ENCODE results near the gene CDKN1A. TPM values are rescaled to one million over a fixed set of nuclear protein-coding genes. Genes with fewer than 3 reads are reported as not detected.

Gene CDKN1A
- total RNA-seq, 2 experiments from 2014 or later: 36.7 to 39.5 TPM

- no peak overlapping the region for H3K4me3 Mint-ChIP-seq
- H3K36me3 Mint-ChIP-seq (ENCODE audit: low read depth): no peaks in the 10 kb centered on the region
- POLR2A ChIA-PET: no interaction called here
- H3K9me3 Mint-ChIP-seq: no peaks in the 10 kb centered on the region
- peaks cover 23% of the 10 kb centered on the region for H3K4me1 Mint-ChIP-seq
- no peak for DNase-seq
- peaks cover 39% of the 10 kb centered on the region for H3K27me3 Mint-ChIP-seq
- H3K27ac Mint-ChIP-seq: no peak overlapping the region
- CTCF ChIA-PET: interaction anchor here (0.7 kb wide), 1 partner anchor 10 kb away, joined by 3 read pairs; no protein-coding TSS in a partner anchor
Observed at GRCh38 chr6:36659271-36659670, 19.2 kb upstream of the CDKN1A start.

- POLR2A ChIA-PET: no interaction called here
Observed at GRCh38 chr6:36660771-36661471, 17.6 kb upstream of the CDKN1A start.

GRCh38 chr6:36662380-36662779 lies 16.1 kb upstream of the CDKN1A start:
- CTCF ChIA-PET: interaction anchor here (0.7 to 1.9 kb wide), 7 partner anchors 10 to 601 kb away, joined by 3 to 6 read pairs (median 4); partner anchors contain the start of gene CDKN1A
- DNase-seq: no peak
- no peaks in the 10 kb centered on the region for H3K9me3 Mint-ChIP-seq
- no peak overlapping the region for H3K4me3 Mint-ChIP-seq
- H3K4me1 Mint-ChIP-seq: peaks cover 24% of the 10 kb centered on the region
- POLR2A ChIA-PET: no interaction called here
- peaks cover 22% of the 10 kb centered on the region for H3K27me3 Mint-ChIP-seq
- H3K27ac Mint-ChIP-seq: peak overlapping the region; percentile 21
- no peaks in the 10 kb centered on the region for H3K36me3 Mint-ChIP-seq (ENCODE audit: low read depth)

More at GRCh38 chr6:36660771-36661471, 17.6 kb upstream of the CDKN1A start:
- Mint-ChIP-seq H3K27me3 (peaks cover 27% of the 10 kb centered on the region), H3K4me3 (no peak overlapping the region), H3K4me1 (peaks cover 23% of the 10 kb centered on the region), H3K27ac (no peak overlapping the region), H3K9me3 (no peaks in the 10 kb centered on the region), H3K36me3 (ENCODE audit: low read depth) (no peaks in the 10 kb centered on the region)
- no peak for DNase-seq
- CTCF ChIA-PET: interaction anchor here (1.0 kb wide), 1 partner anchor 24 kb away, joined by 3 read pairs; no protein-coding TSS in a partner anchor

- Mint-ChIP-seq H3K4me1 (peaks cover 25% of the 10 kb centered on the region), H3K36me3 (ENCODE audit: low read depth) (no peaks in the 10 kb centered on the region), H3K4me3 (no peak overlapping the region), H3K27ac (peak overlapping the region; percentile 21), H3K9me3 (no peaks in the 10 kb centered on the region), H3K27me3 (peaks cover 18% of the 10 kb centered on the region)
- DNase-seq: no peak
- POLR2A ChIA-PET: interaction anchor here (0.5 kb wide), 1 partner anchor 9 kb away, joined by 5 read pairs; no protein-coding TSS in a partner anchor
- CTCF ChIA-PET: interaction anchor here (0.7 to 1.9 kb wide), 8 partner anchors 9 to 600 kb away, joined by 3 to 6 read pairs (median 4); partner anchors contain the start of gene CDKN1A
Observed at GRCh38 chr6:36662827-36663256, 15.7 kb upstream of the CDKN1A start.

- Mint-ChIP-seq H3K9me3 (no peaks in the 10 kb centered on the region), H3K36me3 (ENCODE audit: low read depth) (no peaks in the 10 kb centered on the region), H3K27me3 (peaks cover 10% of the 10 kb centered on the region), H3K4me1 (peaks cover 25% of the 10 kb centered on the region), H3K4me3 (no peak overlapping the region), H3K27ac (no peak overlapping the region)
- ChIA-PET CTCF (interaction anchor here (0.8 to 1.9 kb wide), 3 partner anchors 8 to 41 kb away, joined by 3 to 6 read pairs (median 3); no protein-coding TSS in a partner anchor), POLR2A (interaction anchor here (0.5 kb wide), 2 partner anchors 10 to 57 kb away, joined by 3 to 5 read pairs; no protein-coding TSS in a partner anchor)
- DNase-seq: no peak
Observed at GRCh38 chr6:36663504-36664446, 14.7 kb upstream of the CDKN1A start.

GRCh38 chr6:36665180-36665579 lies 13.3 kb upstream of the CDKN1A start:
- POLR2A ChIA-PET: no interaction called here
- peaks cover 25% of the 10 kb centered on the region for H3K4me1 Mint-ChIP-seq
- no peak for DNase-seq
- CTCF ChIA-PET: interaction anchor here (1.3 to 1.5 kb wide), 2 partner anchors 23 to 94 kb away, joined by 4 to 5 read pairs; no protein-coding TSS in a partner anchor
- no peaks in the 10 kb centered on the region for H3K9me3 Mint-ChIP-seq
- no peak overlapping the region for H3K4me3 Mint-ChIP-seq
- no peaks in the 10 kb centered on the region for H3K27me3 Mint-ChIP-seq
- H3K36me3 Mint-ChIP-seq (ENCODE audit: low read depth): no peaks in the 10 kb centered on the region
- no peak overlapping the region for H3K27ac Mint-ChIP-seq

GRCh38 chr6:36666287-36666686 lies 12.2 kb upstream of the CDKN1A start:
- DNase-seq: no peak
- H3K9me3 Mint-ChIP-seq: no peaks in the 10 kb centered on the region
- H3K36me3 Mint-ChIP-seq (ENCODE audit: low read depth): no peaks in the 10 kb centered on the region
- POLR2A ChIA-PET: no interaction called here
- H3K4me1 Mint-ChIP-seq: peaks cover 25% of the 10 kb centered on the region
- H3K27ac Mint-ChIP-seq: no peak overlapping the region
- no peaks in the 10 kb centered on the region for H3K27me3 Mint-ChIP-seq
- CTCF ChIA-PET: interaction anchor here (0.7 to 1.6 kb wide), 5 partner anchors 10 to 51 kb away, joined by 3 to 6 read pairs (median 3); partner anchors contain the start of gene CDKN1A
- no peak overlapping the region for H3K4me3 Mint-ChIP-seq

GRCh38 chr6:36666826-36667591 lies 11.5 kb upstream of the CDKN1A start:
- no peaks in the 10 kb centered on the region for H3K27me3 Mint-ChIP-seq
- POLR2A ChIA-PET: interaction anchor here (0.6 kb wide), 1 partner anchor 21 kb away, joined by 4 read pairs; no protein-coding TSS in a partner anchor
- no peak for DNase-seq
- no peak overlapping the region for H3K4me3 Mint-ChIP-seq
- H3K9me3 Mint-ChIP-seq: no peaks in the 10 kb centered on the region
- CTCF ChIA-PET: interaction anchor here (0.7 to 1.6 kb wide), 7 partner anchors 10 to 187 kb away, joined by 3 to 6 read pairs (median 3); partner anchors contain the start of gene CDKN1A
- peaks cover 25% of the 10 kb centered on the region for H3K4me1 Mint-ChIP-seq
- H3K27ac Mint-ChIP-seq: no peak overlapping the region
- H3K36me3 Mint-ChIP-seq (ENCODE audit: low read depth): no peaks in the 10 kb centered on the region

GRCh38 chr6:36668591-36668990 lies 9.9 kb upstream of the CDKN1A start:
- no peaks in the 10 kb centered on the region for H3K9me3 Mint-ChIP-seq
- POLR2A ChIA-PET: no interaction called here
- peaks cover under 1% of the 10 kb centered on the region for H3K27me3 Mint-ChIP-seq
- no peak for DNase-seq
- CTCF ChIA-PET: interaction anchor here (1.3 to 3.1 kb wide), 3 partner anchors 9 to 97 kb away, joined by 3 to 15 read pairs (median 3); partner anchors contain the start of gene CDKN1A
- H3K27ac Mint-ChIP-seq: no peak overlapping the region
- H3K4me1 Mint-ChIP-seq: peaks cover 9% of the 10 kb centered on the region
- H3K36me3 Mint-ChIP-seq (ENCODE audit: low read depth): no peaks in the 10 kb centered on the region
- H3K4me3 Mint-ChIP-seq: no peak overlapping the region

- no peak overlapping the region for H3K27ac Mint-ChIP-seq
- peaks cover 5% of the 10 kb centered on the region for H3K4me1 Mint-ChIP-seq
- H3K4me3 Mint-ChIP-seq: no peak overlapping the region
- no peaks in the 10 kb centered on the region for H3K36me3 Mint-ChIP-seq (ENCODE audit: low read depth)
- CTCF ChIA-PET: interaction anchor here (1.6 to 3.1 kb wide), 2 partner anchors 9 to 11 kb away, joined by 3 to 15 read pairs; partner anchors contain the start of gene CDKN1A
- DNase-seq: no peak
- peaks cover 4% of the 10 kb centered on the region for H3K27me3 Mint-ChIP-seq
- POLR2A ChIA-PET: no interaction called here
- H3K9me3 Mint-ChIP-seq: no peaks in the 10 kb centered on the region
Observed at GRCh38 chr6:36669002-36669401, 9.5 kb upstream of the CDKN1A start.

- POLR2A ChIA-PET: no interaction called here
- Mint-ChIP-seq H3K9me3 (no peaks in the 10 kb centered on the region), H3K27me3 (peaks cover 5% of the 10 kb centered on the region), H3K4me1 (peaks cover 6% of the 10 kb centered on the region), H3K36me3 (ENCODE audit: low read depth) (no peaks in the 10 kb centered on the region), H3K27ac (no peak overlapping the region), H3K4me3 (no peak overlapping the region)
- CTCF ChIA-PET: interaction anchor here (0.7 to 3.1 kb wide), 2 partner anchors 9 to 89 kb away, joined by 3 to 15 read pairs; partner anchors contain the start of gene CDKN1A
- no peak for DNase-seq
Observed at GRCh38 chr6:36670271-36670670, 8.2 kb upstream of the CDKN1A start.
